Activated T-helper 2 cell treated with anti-CD3 and anti-CD28 coated beads, Interferon-gamma antibody, Interleukin-2, Interleukin-4, amounts not matched to agents 10 μg/mL and 5 μg/mL and 100 μg/mL, durations not matched to agents 14 hours and 24 hours and 36 hours (primary cell): Measurements from ENCODE around the gene SP2. TPM values are rescaled to one million over a fixed set of nuclear protein-coding genes. Genes with fewer than 3 reads are reported as not detected.
A peak's percentile ranks its signal among the peaks of the same experiment; 100 is the strongest.

Experiments used
- DNase-seq: peaks from one replicate; pipeline ENCODE4 v3.0.0; 2021; ENCODE audit warnings: low spot score
- H3K27ac Mint-ChIP-seq: one replicate; pipeline ENCODE4 v1.8.0; 2021; ENCODE audit warnings: mixed read lengths
- H3K27me3 Mint-ChIP-seq: one replicate; pipeline ENCODE4 v1.8.0; 2021; ENCODE audit warnings: low read depth, mixed read lengths
- H3K36me3 Mint-ChIP-seq: one replicate; pipeline ENCODE4 v1.8.0; 2021; ENCODE audit warnings: low read depth, mixed read lengths
- H3K4me1 Mint-ChIP-seq: one replicate; pipeline ENCODE4 v1.8.0; 2021; ENCODE audit warnings: low read depth, mixed read lengths
- H3K4me3 Mint-ChIP-seq: one replicate; pipeline ENCODE4 v1.8.0; 2021; ENCODE audit warnings: low read depth, mild to moderate bottlenecking, moderate library complexity, mixed read lengths
- H3K9me3 Mint-ChIP-seq: one replicate; pipeline ENCODE4 v1.8.0; 2021; ENCODE audit warnings: mixed read lengths
- intact Hi-C: fragments of 100-400 bp; cut with micrococcal nuclease; formaldehyde crosslinking; loops from one replicate; pipeline ENCODE4 v1.15.1; 2023
- total RNA-seq: library from RNA; stranded (reverse); gene quantifications from 2 replicates; pipeline ENCODE4 v1.2.3, GENCODE V29; 2022

SP2 gene
- total RNA-seq, 1 donor from 2014 or later, result 16.5 TPM

- H3K27ac Mint-ChIP-seq, result no peak overlapping the region
- no peak overlapping the region for H3K4me3 Mint-ChIP-seq
- H3K27me3 Mint-ChIP-seq, result peaks cover 2% of the 10 kb centered on the region
- H3K4me1 Mint-ChIP-seq, result no peaks in the 10 kb centered on the region
- DNase-seq, result no peak
- intact Hi-C loops, result no loop called here
- no peaks in the 10 kb centered on the region for H3K9me3 Mint-ChIP-seq
- H3K36me3 Mint-ChIP-seq, result no peaks in the 10 kb centered on the region
Measured at GRCh38 chr17:47884905-47885730, 10.9 kb upstream of the SP2 start.

GRCh38 chr17:47888293-47888692, 7.7 kb upstream of the SP2 start:
- no peak for DNase-seq
- Mint-ChIP-seq H3K27ac (no peak overlapping the region), H3K9me3 (no peaks in the 10 kb centered on the region), H3K4me3 (no peak overlapping the region), H3K36me3 (no peaks in the 10 kb centered on the region), H3K4me1 (peaks cover 6% of the 10 kb centered on the region), H3K27me3 (no peaks in the 10 kb centered on the region)
- intact Hi-C loops, result no loop called here

GRCh38 chr17:47889734-47890529, 6.1 kb upstream of the SP2 start:
- peak; percentile 80 for DNase-seq
- H3K9me3 Mint-ChIP-seq, result no peaks in the 10 kb centered on the region
- intact Hi-C loops, result loop anchor here (1.0 to 2.0 kb wide), 2 partner anchors 39 to 49 kb away; partner anchors contain the start of genes SCRN2 and SP6
- H3K4me3 Mint-ChIP-seq, result no peak overlapping the region
- no peak overlapping the region for H3K27ac Mint-ChIP-seq
- H3K27me3 Mint-ChIP-seq, result no peaks in the 10 kb centered on the region
- peaks cover 13% of the 10 kb centered on the region for H3K4me1 Mint-ChIP-seq
- H3K36me3 Mint-ChIP-seq, result no peaks in the 10 kb centered on the region

- H3K27me3 Mint-ChIP-seq, result no peaks in the 10 kb centered on the region
- no peaks in the 10 kb centered on the region for H3K9me3 Mint-ChIP-seq
- no peak for DNase-seq
- intact Hi-C loops, result loop anchor here (2.0 kb wide), 1 partner anchor 41 kb away; the partner anchor contains the start of gene SP6
- no peaks in the 10 kb centered on the region for H3K36me3 Mint-ChIP-seq
- peaks cover 14% of the 10 kb centered on the region for H3K4me1 Mint-ChIP-seq
- H3K27ac Mint-ChIP-seq, result no peak overlapping the region
- no peak overlapping the region for H3K4me3 Mint-ChIP-seq
Measured at GRCh38 chr17:47891545-47892088, 4.4 kb upstream of the SP2 start.

- Mint-ChIP-seq H3K9me3 (no peaks in the 10 kb centered on the region), H3K36me3 (peaks cover 13% of the 10 kb centered on the region), H3K27ac (peak overlapping the region; percentile 90), H3K4me3 (peak overlapping the region; percentile 91), H3K4me1 (peaks cover 28% of the 10 kb centered on the region), H3K27me3 (no peaks in the 10 kb centered on the region)
- intact Hi-C loops, result loop anchor here (1.0 to 2.0 kb wide), 4 partner anchors 46 to 161 kb away; partner anchors contain the start of genes PNPO, SCRN2 and TBX21
- DNase-seq, result no peak
Measured at GRCh38 chr17:47894498-47895346, 1.3 kb upstream of the SP2 start.

- Mint-ChIP-seq H3K4me1 (peaks cover 28% of the 10 kb centered on the region), H3K9me3 (no peaks in the 10 kb centered on the region), H3K27me3 (no peaks in the 10 kb centered on the region), H3K36me3 (peaks cover 13% of the 10 kb centered on the region), H3K4me3 (peak overlapping the region; percentile 91), H3K27ac (peak overlapping the region; percentile 90)
- DNase-seq, result no peak
- intact Hi-C loops, result loop anchor here (1.0 to 2.0 kb wide), 4 partner anchors 45 to 162 kb away; partner anchors contain the start of genes PNPO, SCRN2 and TBX21
Measured at GRCh38 chr17:47895347-47895855, 635 bp upstream of the SP2 start.

- H3K4me3 Mint-ChIP-seq, result peak overlapping the region; percentile 93
- no peaks in the 10 kb centered on the region for H3K27me3 Mint-ChIP-seq
- no peaks in the 10 kb centered on the region for H3K9me3 Mint-ChIP-seq
- intact Hi-C loops, result loop anchor here (1.0 kb wide), 1 partner anchor 50 kb away; no protein-coding TSS in a partner anchor
- H3K4me1 Mint-ChIP-seq, result peaks cover 22% of the 10 kb centered on the region
- H3K36me3 Mint-ChIP-seq, result peaks cover 13% of the 10 kb centered on the region
- no peak for DNase-seq
- peak overlapping the region; percentile 93 for H3K27ac Mint-ChIP-seq
Measured at GRCh38 chr17:47896672-47897490, 845 bp downstream of the SP2 start.

- Mint-ChIP-seq H3K27me3 (no peaks in the 10 kb centered on the region), H3K4me1 (peaks cover 22% of the 10 kb centered on the region), H3K4me3 (peak overlapping the region; percentile 93), H3K27ac (peak overlapping the region; percentile 93), H3K9me3 (no peaks in the 10 kb centered on the region), H3K36me3 (peaks cover 18% of the 10 kb centered on the region)
- intact Hi-C loops, result no loop called here
- no peak for DNase-seq
Measured at GRCh38 chr17:47897561-47897960, 1.5 kb downstream of the SP2 start.

GRCh38 chr17:47898241-47898640, 2.2 kb downstream of the SP2 start:
- Mint-ChIP-seq H3K4me1 (peaks cover 22% of the 10 kb centered on the region), H3K27me3 (no peaks in the 10 kb centered on the region), H3K36me3 (peaks cover 18% of the 10 kb centered on the region), H3K4me3 (no peak overlapping the region), H3K27ac (no peak overlapping the region), H3K9me3 (no peaks in the 10 kb centered on the region)
- DNase-seq, result no peak
- intact Hi-C loops, result no loop called here

- peaks cover 17% of the 10 kb centered on the region for H3K4me1 Mint-ChIP-seq
- no peak overlapping the region for H3K27ac Mint-ChIP-seq
- no peak overlapping the region for H3K4me3 Mint-ChIP-seq
- H3K9me3 Mint-ChIP-seq, result no peaks in the 10 kb centered on the region
- intact Hi-C loops, result no loop called here
- no peaks in the 10 kb centered on the region for H3K27me3 Mint-ChIP-seq
- H3K36me3 Mint-ChIP-seq, result peaks cover 22% of the 10 kb centered on the region
- DNase-seq, result no peak
Measured at GRCh38 chr17:47899643-47900042, 3.6 kb downstream of the SP2 start.

- Mint-ChIP-seq H3K4me1 (peaks cover 14% of the 10 kb centered on the region), H3K27ac (no peak overlapping the region), H3K4me3 (no peak overlapping the region), H3K36me3 (peaks cover 22% of the 10 kb centered on the region), H3K9me3 (no peaks in the 10 kb centered on the region), H3K27me3 (no peaks in the 10 kb centered on the region)
- DNase-seq, result no peak
- intact Hi-C loops, result no loop called here
Measured at GRCh38 chr17:47901423-47901822, 5.4 kb downstream of the SP2 start.
